ENCODE data around the gene COL15A1.

COL15A1 gene

DNA sequence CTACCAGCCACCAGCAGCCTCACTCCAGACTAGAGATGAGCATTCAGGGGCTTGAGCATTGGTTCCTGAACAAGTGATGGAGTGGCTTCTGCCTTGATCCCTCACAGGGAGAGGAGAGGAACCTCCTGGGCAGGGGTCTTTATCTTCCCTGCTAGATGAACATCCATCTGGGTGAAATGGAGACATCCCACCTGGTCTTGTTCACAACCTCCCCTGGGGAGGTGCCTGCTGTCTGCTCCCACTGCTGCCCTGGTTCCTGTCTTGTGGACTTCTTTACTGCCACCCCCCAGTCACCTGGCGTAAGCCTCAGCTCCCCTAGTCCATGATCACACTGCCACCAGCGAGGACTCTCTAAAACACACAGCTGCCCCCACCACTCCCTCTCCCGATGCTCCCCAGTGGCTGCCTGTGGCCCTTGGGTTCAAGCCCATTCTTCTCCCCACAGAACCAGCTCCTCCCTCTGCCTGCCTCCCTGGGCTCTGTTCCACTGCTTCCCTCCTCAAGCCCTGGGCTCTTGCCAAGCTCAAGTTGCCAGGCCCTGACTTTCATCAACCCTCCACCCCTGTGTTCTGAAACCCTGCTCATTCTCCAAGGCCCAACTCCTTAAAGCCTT is 51.5 kb downstream of the COL15A1 start:
- H3K4me3 ChIP-seq (ENCODE audit: low read depth, low read length): no peak overlapping the region
- TF ChIP-seq, protein P1, sequence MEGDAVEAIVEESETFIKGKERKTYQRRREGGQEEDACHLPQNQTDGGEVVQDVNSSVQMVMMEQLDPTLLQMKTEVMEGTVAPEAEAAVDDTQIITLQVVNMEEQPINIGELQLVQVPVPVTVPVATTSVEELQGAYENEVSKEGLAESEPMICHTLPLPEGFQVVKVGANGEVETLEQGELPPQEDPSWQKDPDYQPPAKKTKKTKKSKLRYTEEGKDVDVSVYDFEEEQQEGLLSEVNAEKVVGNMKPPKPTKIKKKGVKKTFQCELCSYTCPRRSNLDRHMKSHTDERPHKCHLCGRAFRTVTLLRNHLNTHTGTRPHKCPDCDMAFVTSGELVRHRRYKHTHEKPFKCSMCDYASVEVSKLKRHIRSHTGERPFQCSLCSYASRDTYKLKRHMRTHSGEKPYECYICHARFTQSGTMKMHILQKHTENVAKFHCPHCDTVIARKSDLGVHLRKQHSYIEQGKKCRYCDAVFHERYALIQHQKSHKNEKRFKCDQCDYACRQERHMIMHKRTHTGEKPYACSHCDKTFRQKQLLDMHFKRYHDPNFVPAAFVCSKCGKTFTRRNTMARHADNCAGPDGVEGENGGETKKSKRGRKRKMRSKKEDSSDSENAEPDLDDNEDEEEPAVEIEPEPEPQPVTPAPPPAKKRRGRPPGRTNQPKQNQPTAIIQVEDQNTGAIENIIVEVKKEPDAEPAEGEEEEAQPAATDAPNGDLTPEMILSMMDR (IDR thresholded peaks at IDR 0.05; ENCODE audit: low read depth, low read length, missing control alignments): no peak
- in situ Hi-C loops (cut with HindIII; ENCODE audit: low sequenced_read_pairs): loop anchor here (10.0 kb wide), 2 partner anchors 120 kb away; no protein-coding TSS in a partner anchor
- DNase-seq (ENCODE audit: low read depth): no peak

DNA sequence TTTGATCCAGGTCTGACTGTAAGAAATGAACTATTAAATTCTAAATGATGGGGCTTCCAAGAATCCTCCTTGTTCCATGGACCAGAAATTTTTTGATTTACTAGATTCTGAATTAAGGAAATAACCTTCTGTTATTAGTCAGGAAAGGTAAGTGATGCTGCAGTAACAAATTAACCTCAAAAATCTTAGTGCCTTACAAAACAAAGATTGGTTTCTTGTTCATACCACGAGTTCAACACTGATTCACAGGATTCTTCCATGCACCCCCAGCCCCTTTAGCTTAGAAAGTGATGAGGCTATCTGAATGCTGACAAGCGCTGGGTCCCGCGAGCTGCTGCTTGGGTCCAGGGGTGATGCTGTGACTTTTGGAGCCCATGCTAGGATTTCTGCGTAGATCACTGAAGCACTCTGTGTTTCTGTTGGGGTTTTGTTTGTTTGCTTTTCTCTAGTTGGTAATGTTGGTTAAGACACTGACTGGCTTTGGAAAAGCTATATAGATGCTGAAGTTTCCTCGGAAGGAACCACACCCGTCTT is 52.3 kb downstream of the COL15A1 start:
- TF ChIP-seq, protein P1 (IDR thresholded peaks at IDR 0.05; ENCODE audit: low read depth, low read length, missing control alignments): no peak
- DNase-seq (ENCODE audit: low read depth): no peak
- no peak overlapping the region for H3K4me3 ChIP-seq (ENCODE audit: low read depth, low read length)
- in situ Hi-C loops (cut with HindIII; ENCODE audit: low sequenced_read_pairs): loop anchor here (10.0 kb wide), 2 partner anchors 119 to 121 kb away; no protein-coding TSS in a partner anchor

DNA sequence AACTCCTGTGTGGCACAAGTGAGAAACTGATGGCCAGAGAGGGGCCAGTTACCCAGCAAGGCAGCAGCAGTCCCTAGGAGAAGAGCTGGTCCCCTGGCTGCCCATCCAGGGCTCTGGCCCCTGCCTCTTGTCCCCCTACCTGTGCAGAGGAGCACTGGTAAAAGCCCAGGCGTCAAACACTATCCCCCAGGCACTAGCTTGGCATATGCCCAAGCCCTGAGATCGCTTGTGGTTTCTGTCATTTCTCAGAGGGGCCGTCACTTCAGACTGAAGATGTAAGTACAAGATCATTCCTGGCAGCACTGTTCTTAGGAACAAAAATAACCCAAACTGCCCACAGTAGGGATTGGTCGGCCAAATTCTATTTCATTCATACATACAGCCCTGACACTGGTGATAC is 53.9 kb downstream of the COL15A1 start:
- DNase-seq (ENCODE audit: low read depth): no peak
- TF ChIP-seq, protein P1 (IDR thresholded peaks at IDR 0.05; ENCODE audit: low read depth, low read length, missing control alignments): no peak
- in situ Hi-C loops (cut with HindIII; ENCODE audit: low sequenced_read_pairs): loop anchor here (10.0 kb wide), 2 partner anchors 117 to 123 kb away; no protein-coding TSS in a partner anchor
- H3K4me3 ChIP-seq (ENCODE audit: low read depth, low read length): no peak overlapping the region

DNA sequence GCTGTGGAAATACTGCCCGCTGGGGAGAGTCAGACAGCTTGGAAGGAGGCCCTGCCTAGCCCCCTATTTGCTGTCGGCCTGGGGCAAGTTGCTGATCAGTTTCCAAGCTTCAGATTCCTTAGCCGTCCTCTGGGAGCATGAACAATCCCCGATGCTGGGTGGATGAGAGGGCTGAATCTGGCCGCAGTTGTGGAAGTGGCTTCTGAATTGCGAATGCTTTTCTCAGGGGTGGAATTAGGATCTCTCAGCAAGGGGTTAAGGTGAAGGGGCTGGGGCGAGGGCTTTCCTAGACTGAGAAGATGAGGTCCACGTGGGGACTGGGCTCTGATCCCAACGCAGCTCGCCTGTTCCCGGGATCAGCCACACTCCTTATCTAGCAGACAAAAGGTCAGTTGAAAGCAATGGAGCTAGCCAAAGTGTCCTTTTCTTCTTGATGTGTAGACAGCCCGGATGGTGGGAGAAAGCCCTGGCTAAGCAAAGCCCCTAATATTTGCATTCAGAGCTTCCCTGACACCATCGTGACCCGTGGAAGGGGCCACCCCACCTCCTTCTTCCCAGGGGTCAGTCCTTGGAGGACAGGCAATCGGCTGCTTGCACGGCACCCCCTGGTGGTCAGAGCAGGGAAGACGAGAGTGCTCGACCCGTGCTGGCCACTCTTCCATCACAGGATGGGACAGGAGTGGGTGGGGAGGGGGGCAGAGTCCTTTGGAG is 54.9 kb downstream of the COL15A1 start:
- DNase-seq (ENCODE audit: low read depth): no peak
- H3K4me3 ChIP-seq (ENCODE audit: low read depth, low read length): no peak overlapping the region
- TF ChIP-seq, protein P1 (IDR thresholded peaks at IDR 0.05; ENCODE audit: low read depth, low read length, missing control alignments): peak; percentile 85
- in situ Hi-C loops (cut with HindIII; ENCODE audit: low sequenced_read_pairs): loop anchor here (10.0 kb wide), 2 partner anchors 116 to 124 kb away; no protein-coding TSS in a partner anchor

DNA sequence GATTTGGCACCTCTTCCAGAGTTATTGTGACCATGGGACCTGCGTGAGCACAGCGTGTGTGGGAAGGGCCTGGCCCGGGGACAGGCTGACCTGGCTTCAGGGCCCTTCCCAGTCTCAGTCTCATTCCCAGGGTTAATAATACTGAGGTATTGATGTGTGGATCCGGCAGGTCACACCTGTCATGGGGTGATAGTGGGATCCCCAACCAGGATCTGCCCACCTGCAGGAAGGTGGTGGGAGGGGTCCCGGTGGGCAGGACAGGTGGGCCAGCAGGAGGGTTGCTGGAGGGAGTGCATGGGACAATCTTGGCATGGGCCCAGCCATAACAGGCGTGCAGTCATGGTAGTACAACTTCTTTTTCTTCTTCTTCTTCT is 55.4 kb downstream of the COL15A1 start:
- TF ChIP-seq, protein P1 (IDR thresholded peaks at IDR 0.05; ENCODE audit: low read depth, low read length, missing control alignments): no peak
- in situ Hi-C loops (cut with HindIII; ENCODE audit: low sequenced_read_pairs): loop anchor here (10.0 kb wide), 2 partner anchors 116 to 124 kb away; no protein-coding TSS in a partner anchor
- H3K4me3 ChIP-seq (ENCODE audit: low read depth, low read length): no peak overlapping the region
- no peak for DNase-seq (ENCODE audit: low read depth)

DNA sequence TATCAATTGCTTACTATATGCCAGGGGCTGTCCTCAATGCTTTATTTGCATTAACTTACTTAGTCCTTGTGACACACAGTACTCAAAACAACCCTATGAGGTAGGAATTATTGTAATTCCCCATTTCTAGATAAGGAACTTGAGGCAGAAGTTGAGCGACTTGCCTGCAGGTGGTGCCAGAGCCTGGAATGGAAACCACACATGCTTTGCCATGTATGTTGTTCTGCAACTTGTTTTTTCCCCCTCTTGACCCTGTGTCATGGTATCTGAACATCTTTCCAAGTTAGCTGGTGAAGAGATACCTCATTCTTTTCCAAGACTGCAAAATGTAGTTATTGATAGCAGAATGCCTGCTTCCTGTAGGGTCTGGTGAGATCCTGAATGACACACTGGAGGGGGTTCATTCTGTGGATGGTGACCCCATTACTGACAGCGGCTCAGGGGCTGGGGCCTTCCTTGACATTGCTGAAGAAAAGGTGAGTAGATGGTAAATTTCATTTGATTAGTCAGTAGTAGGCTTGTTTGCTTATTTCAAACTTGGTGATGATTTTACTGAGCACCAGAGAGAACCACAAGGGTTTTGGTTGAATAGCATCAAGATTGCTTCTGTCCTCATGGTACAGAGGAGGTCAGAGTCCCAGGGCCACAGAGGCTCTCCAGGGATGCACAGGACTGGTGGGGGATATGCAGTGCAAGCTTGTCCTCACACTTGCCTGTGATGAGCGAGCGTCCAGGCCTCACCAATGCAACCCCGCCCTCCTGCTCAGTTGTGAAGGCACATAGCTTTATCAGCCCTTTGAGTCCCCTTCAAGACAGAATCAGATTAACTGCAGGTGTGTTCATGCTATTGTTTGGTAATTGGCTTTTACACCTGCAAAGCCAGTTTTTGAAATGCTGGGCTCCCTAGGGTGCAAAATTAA is 57.0 kb downstream of the COL15A1 start:
- no peak overlapping the region for H3K4me3 ChIP-seq (ENCODE audit: low read depth, low read length)
- TF ChIP-seq, protein P1 (IDR thresholded peaks at IDR 0.05; ENCODE audit: low read depth, low read length, missing control alignments): peak; percentile 80
- DNase-seq (ENCODE audit: low read depth): peak; percentile 63

More for the DNA sequence above, 57.0 kb downstream of the COL15A1 start:
- in situ Hi-C loops (cut with HindIII; ENCODE audit: low sequenced_read_pairs): no loop called here
